H9 (cell line): ENCODE measurements around the gene HMGCS1. TPM values are rescaled to one million over a fixed set of nuclear protein-coding genes. Genes with fewer than 3 reads are reported as not detected.
A peak's percentile ranks its signal among the peaks of the same experiment; 100 is the strongest.

Experiments used
- DNase-seq: peaks from one replicate; pipeline ENCODE4 v3.0.0-alpha.2; 2017
- H2AFZ ChIP-seq: one replicate; pipeline ENCODE4 v1.6.1; 2013; ENCODE audit warnings: mild to moderate bottlenecking, low read length, control low read depth, moderate library complexity
- H2AK5ac ChIP-seq: 2 replicates; pipeline ENCODE4 v1.6.1; 2013; ENCODE audit warnings: low read length, control low read depth, mixed read lengths; ENCODE audit not compliant: insufficient read length
- H2BK120ac ChIP-seq: one replicate; pipeline ENCODE4 v1.6.1; 2013; ENCODE audit warnings: low read depth, mild to moderate bottlenecking, low read length, control low read depth, inconsistent platforms; ENCODE audit not compliant: poor library complexity, severe bottlenecking
- H2BK12ac ChIP-seq: 2 replicates; pipeline ENCODE4 v1.6.1; 2013; ENCODE audit warnings: low read length, control low read depth, mixed read lengths, low read depth; ENCODE audit not compliant: insufficient read length
- H2BK15ac ChIP-seq: 2 replicates; pipeline ENCODE4 v1.6.1; 2013; ENCODE audit warnings: low read depth, low read length, control low read depth
- H2BK20ac ChIP-seq: one replicate; pipeline ENCODE4 v1.6.1; 2013; ENCODE audit warnings: low read depth, mild to moderate bottlenecking, low read length, control low read depth, inconsistent platforms; ENCODE audit not compliant: poor library complexity, severe bottlenecking
- H2BK5ac ChIP-seq: 2 replicates; pipeline ENCODE4 v1.6.1; 2013; ENCODE audit warnings: low read length, control low read depth, mixed read lengths; ENCODE audit not compliant: insufficient read length
- H3K14ac ChIP-seq: 2 replicates; pipeline ENCODE4 v1.6.1; 2013; ENCODE audit warnings: low read length, control low read depth; ENCODE audit not compliant: insufficient read depth
- H3K18ac ChIP-seq: 2 replicates; pipeline ENCODE4 v1.6.1; 2013; ENCODE audit warnings: low read depth, mild to moderate bottlenecking, mixed read lengths, low read length, control low read depth; ENCODE audit not compliant: insufficient read length
- H3K23ac ChIP-seq: 2 replicates; pipeline ENCODE4 v1.6.1; 2013; ENCODE audit warnings: low read length, control low read depth, mixed read lengths, low read depth; ENCODE audit not compliant: insufficient read length
- H3K23me2 ChIP-seq: 2 replicates; pipeline ENCODE4 v1.6.1; 2013; ENCODE audit warnings: low read depth, mild to moderate bottlenecking, mixed read lengths, low read length, control low read depth; ENCODE audit not compliant: insufficient read length, poor library complexity, severe bottlenecking
- H3K27ac ChIP-seq: 2 replicates; pipeline ENCODE4 v1.5.1; 2013; ENCODE audit warnings: low read length, control low read depth, mixed read lengths, low read depth; ENCODE audit not compliant: insufficient read length
- H3K27me3 ChIP-seq: 2 replicates; pipeline ENCODE4 v1.6.1; 2013; ENCODE audit warnings: low read length, control low read depth, inconsistent platforms; ENCODE audit not compliant: insufficient read depth
- H3K4ac ChIP-seq: 2 replicates; pipeline ENCODE4 v1.6.1; 2013; ENCODE audit warnings: low read depth, mild to moderate bottlenecking, control low read depth, inconsistent platforms, low read length, moderate library complexity
- H3K4me1 ChIP-seq: 2 replicates; pipeline ENCODE4 v1.6.1; 2013; ENCODE audit warnings: low read length, control low read depth, inconsistent platforms; ENCODE audit not compliant: insufficient read depth
- H3K4me2 ChIP-seq: 2 replicates; pipeline ENCODE4 v1.6.1; 2013; ENCODE audit warnings: low read length, control low read depth, mixed read lengths; ENCODE audit not compliant: insufficient read length, insufficient read depth
- H3K56ac ChIP-seq: 2 replicates; pipeline ENCODE4 v1.6.1; 2013; ENCODE audit warnings: low read depth, mild to moderate bottlenecking, mixed read lengths, low read length, control low read depth; ENCODE audit not compliant: insufficient read length
- H3K79me1 ChIP-seq: 2 replicates; pipeline ENCODE4 v1.6.1; 2013; ENCODE audit warnings: low read depth, mild to moderate bottlenecking, moderate library complexity, low read length, control low read depth, inconsistent platforms; ENCODE audit not compliant: insufficient read depth, poor library complexity, severe bottlenecking
- H3K79me2 ChIP-seq: 2 replicates; pipeline ENCODE4 v1.6.1; 2013; ENCODE audit warnings: low read length, control low read depth, inconsistent platforms; ENCODE audit not compliant: insufficient read depth
- H3K9ac ChIP-seq: 2 replicates; pipeline ENCODE4 v1.6.1; 2013; ENCODE audit warnings: low read length, control low read depth, mixed read lengths; ENCODE audit not compliant: insufficient read length; ENCODE audit errors: extremely low read depth
- H3K9me3 ChIP-seq: one replicate; pipeline ENCODE4 v1.6.1; 2013; ENCODE audit warnings: low read depth, low read length, inconsistent platforms; ENCODE audit not compliant: control insufficient read depth
- H3T11ph ChIP-seq: one replicate; pipeline ENCODE4 v1.6.1; 2013; ENCODE audit warnings: mild to moderate bottlenecking, low read length, control low read depth, inconsistent platforms
- H4K20me1 ChIP-seq: one replicate; pipeline ENCODE4 v1.6.1; 2013; ENCODE audit not compliant: control insufficient read depth, insufficient read length, insufficient read depth
- H4K5ac ChIP-seq: 2 replicates; pipeline ENCODE4 v1.6.1; 2013; ENCODE audit warnings: low read depth, mild to moderate bottlenecking, mixed read lengths, low read length, control low read depth; ENCODE audit not compliant: insufficient read length
- H4K8ac ChIP-seq: replicated peaks from 2 replicates; pipeline ENCODE4 v1.6.1; 2013; ENCODE audit warnings: low read length, control low read depth, mixed read lengths, low read depth; ENCODE audit not compliant: insufficient read length
- H4K91ac ChIP-seq: 2 replicates; pipeline ENCODE4 v1.6.1; 2013; ENCODE audit warnings: low read depth, mild to moderate bottlenecking, moderate library complexity, mixed read lengths, low read length, control low read depth; ENCODE audit not compliant: insufficient read length
- H3K27ac Mint-ChIP-seq, 3 experiments: 2 replicates in 2 of 3; 3 replicates in 1 of 3; pipeline ENCODE4 v1.8.0; 2020 to 2021; ENCODE audit warnings: mixed read lengths in 3 of 3, mild to moderate bottlenecking in 1 of 3, moderate library complexity in 1 of 3
- H3K27me3 Mint-ChIP-seq: 2 replicates; pipeline ENCODE4 v1.8.0; 2021; ENCODE audit warnings: low read depth, mild to moderate bottlenecking, moderate library complexity, mixed read lengths
- H3K36me3 Mint-ChIP-seq, 3 experiments: 2 replicates in 2 of 3; 3 replicates in 1 of 3; pipeline ENCODE4 v1.8.0; 2020 to 2021; ENCODE audit warnings: low read depth in 3 of 3, mixed read lengths in 3 of 3; ENCODE audit not compliant: insufficient read depth in 1 of 3
- H3K4me1 Mint-ChIP-seq, 2 experiments: 2 replicates each; pipeline ENCODE4 v1.8.0; 2020; ENCODE audit warnings: mixed read lengths in 2 of 2
- H3K4me3 Mint-ChIP-seq, 2 experiments: 2 replicates in 1 of 2; 3 replicates in 1 of 2; pipeline ENCODE4 v1.8.0; 2020 to 2021; ENCODE audit warnings: mild to moderate bottlenecking in 2 of 2, mixed read lengths in 2 of 2, moderate library complexity in 1 of 2
- H3K9me3 Mint-ChIP-seq, 2 experiments: 2 replicates in 1 of 2; 3 replicates in 1 of 2; pipeline ENCODE4 v1.8.0; 2020; ENCODE audit warnings: mild to moderate bottlenecking in 2 of 2, mixed read lengths in 2 of 2, moderate library complexity in 1 of 2
- WGBS: extraction: QIAGEN DNeasy Blood & Tissue Kit; methylation state at CpG from one replicate; pipeline ENCODE4 v1.1.7; 2013; ENCODE audit warnings: missing lambda C conversion rate, low lambda C conversion rate, mixed read lengths; ENCODE audit not compliant: insufficient read length; ENCODE audit errors: extremely low coverage; 5-methylcytosine and 5-hydroxymethylcytosine counted together
- total RNA-seq: library from RNA; stranded (reverse); gene quantifications from 2 replicates; pipeline ENCODE4 v1.2.1, GENCODE V29; 2021
- TF ChIP-seq, protein P1 (sequence below): fragments of 200-600 bp; sonication (generic); conservative IDR thresholded peaks from 3 replicates; pipeline ENCODE4 v1.8.0; 2021; ENCODE audit warnings: antibody characterized with exemption, mild to moderate bottlenecking

The HMGCS1 gene
- total RNA-seq, 1 experiment from 2014 or later = 147 TPM

DNA sequence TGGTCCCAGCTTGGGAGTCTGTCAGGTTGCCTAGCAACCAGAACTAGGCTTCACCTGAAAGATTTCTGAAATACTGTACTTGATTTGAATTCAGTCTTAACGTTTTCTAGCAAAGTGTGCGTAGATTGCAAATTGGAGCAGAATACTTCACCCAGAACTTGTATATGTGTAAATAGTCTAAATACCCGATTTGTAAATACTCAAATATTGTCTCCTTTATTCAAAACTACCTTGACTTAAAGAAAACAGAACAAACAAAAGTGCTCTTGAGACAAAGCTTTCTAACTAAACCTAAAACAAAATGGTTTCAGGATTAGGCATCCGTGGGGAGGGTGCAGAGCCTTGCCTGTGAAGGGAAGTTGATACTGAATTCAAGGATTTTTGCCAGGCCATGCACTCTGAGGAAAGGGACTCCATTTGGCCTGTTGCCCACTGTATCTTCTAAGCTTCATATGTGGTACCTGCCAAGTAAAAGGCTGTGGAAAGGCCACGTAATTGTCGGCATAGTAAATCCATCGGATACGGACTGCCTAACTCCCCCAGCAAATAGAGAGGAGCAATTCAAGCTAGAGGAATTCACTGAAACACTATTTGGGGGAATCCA is 744 bp upstream of the HMGCS1 start:
- peak overlapping the region; percentile 1 for H3K18ac ChIP-seq
- peaks cover 3% of the 10 kb centered on the region; the same call in 1 of the 2 replicates for H3K4me1 ChIP-seq
- H3K27me3 Mint-ChIP-seq = peaks cover 1% of the 10 kb centered on the region
- no peak overlapping the region for H2BK15ac ChIP-seq
- H3K4me2 ChIP-seq = no peak overlapping the region
- no peaks in the 10 kb centered on the region for H3K9me3 ChIP-seq
- peaks cover 13% of the 10 kb centered on the region for H3K23me2 ChIP-seq
- WGBS = no CpG with 5 or more reads among the region's 8 CpGs
- H2BK120ac ChIP-seq = no peak overlapping the region
- H4K8ac ChIP-seq = no peak overlapping the region
- H2AK5ac ChIP-seq = no peak overlapping the region
- H4K5ac ChIP-seq = no peak overlapping the region
- no peak overlapping the region for H2BK20ac ChIP-seq
- H3K4ac ChIP-seq = no peak overlapping the region; the same call in 1 of the 2 replicates
- peaks cover 3% of the 10 kb centered on the region for H4K20me1 ChIP-seq
- peak; percentile 28 for DNase-seq
- H3K56ac ChIP-seq = no peak overlapping the region
- H3K9me3 Mint-ChIP-seq = peaks cover 2 to 9% of the 10 kb centered on the region in 2 experiments; a peak in 4 of 5 replicates
- H3K27me3 ChIP-seq = no peaks in the 10 kb centered on the region
- no peak overlapping the region for H3K9ac ChIP-seq
- no peak overlapping the region for H4K91ac ChIP-seq
- peak overlapping the region; percentile 77 for H3K27ac ChIP-seq
- peak overlapping the region; percentile 96 to 99 (median 97) for H3K27ac Mint-ChIP-seq
- no peak overlapping the region for H3K23ac ChIP-seq
- H3T11ph ChIP-seq = peak overlapping the region; percentile 4
- peaks cover 39 to 42% of the 10 kb centered on the region in 2 experiments for H3K4me1 Mint-ChIP-seq
- no peaks in the 10 kb centered on the region for H3K79me1 ChIP-seq
- peaks cover 42% of the 10 kb centered on the region; the same call in 1 of the 2 replicates for H3K79me2 ChIP-seq
- no peak overlapping the region for H2BK12ac ChIP-seq
- TF ChIP-seq, protein P1, sequence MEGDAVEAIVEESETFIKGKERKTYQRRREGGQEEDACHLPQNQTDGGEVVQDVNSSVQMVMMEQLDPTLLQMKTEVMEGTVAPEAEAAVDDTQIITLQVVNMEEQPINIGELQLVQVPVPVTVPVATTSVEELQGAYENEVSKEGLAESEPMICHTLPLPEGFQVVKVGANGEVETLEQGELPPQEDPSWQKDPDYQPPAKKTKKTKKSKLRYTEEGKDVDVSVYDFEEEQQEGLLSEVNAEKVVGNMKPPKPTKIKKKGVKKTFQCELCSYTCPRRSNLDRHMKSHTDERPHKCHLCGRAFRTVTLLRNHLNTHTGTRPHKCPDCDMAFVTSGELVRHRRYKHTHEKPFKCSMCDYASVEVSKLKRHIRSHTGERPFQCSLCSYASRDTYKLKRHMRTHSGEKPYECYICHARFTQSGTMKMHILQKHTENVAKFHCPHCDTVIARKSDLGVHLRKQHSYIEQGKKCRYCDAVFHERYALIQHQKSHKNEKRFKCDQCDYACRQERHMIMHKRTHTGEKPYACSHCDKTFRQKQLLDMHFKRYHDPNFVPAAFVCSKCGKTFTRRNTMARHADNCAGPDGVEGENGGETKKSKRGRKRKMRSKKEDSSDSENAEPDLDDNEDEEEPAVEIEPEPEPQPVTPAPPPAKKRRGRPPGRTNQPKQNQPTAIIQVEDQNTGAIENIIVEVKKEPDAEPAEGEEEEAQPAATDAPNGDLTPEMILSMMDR = no peak
- H3K36me3 Mint-ChIP-seq = peaks cover 13 to 30% (median 25%) of the 10 kb centered on the region in 3 experiments
- H3K14ac ChIP-seq = no peak overlapping the region
- peak overlapping the region; percentile 96 to 100 for H3K4me3 Mint-ChIP-seq
- no peak overlapping the region for H2AFZ ChIP-seq
- peak overlapping the region; percentile 14 for H2BK5ac ChIP-seq
